Measurements from ENCODE around the gene TMEM219. TPM values are rescaled to one million over a fixed set of nuclear protein-coding genes. Genes with fewer than 3 reads are reported as not detected.
A peak's percentile ranks its signal among the peaks of the same experiment; 100 is the strongest.

The TMEM219 gene
- total and polyA plus RNA-seq, 12 donors = 53.0 to 105 (median 69.3) TPM

DNA sequence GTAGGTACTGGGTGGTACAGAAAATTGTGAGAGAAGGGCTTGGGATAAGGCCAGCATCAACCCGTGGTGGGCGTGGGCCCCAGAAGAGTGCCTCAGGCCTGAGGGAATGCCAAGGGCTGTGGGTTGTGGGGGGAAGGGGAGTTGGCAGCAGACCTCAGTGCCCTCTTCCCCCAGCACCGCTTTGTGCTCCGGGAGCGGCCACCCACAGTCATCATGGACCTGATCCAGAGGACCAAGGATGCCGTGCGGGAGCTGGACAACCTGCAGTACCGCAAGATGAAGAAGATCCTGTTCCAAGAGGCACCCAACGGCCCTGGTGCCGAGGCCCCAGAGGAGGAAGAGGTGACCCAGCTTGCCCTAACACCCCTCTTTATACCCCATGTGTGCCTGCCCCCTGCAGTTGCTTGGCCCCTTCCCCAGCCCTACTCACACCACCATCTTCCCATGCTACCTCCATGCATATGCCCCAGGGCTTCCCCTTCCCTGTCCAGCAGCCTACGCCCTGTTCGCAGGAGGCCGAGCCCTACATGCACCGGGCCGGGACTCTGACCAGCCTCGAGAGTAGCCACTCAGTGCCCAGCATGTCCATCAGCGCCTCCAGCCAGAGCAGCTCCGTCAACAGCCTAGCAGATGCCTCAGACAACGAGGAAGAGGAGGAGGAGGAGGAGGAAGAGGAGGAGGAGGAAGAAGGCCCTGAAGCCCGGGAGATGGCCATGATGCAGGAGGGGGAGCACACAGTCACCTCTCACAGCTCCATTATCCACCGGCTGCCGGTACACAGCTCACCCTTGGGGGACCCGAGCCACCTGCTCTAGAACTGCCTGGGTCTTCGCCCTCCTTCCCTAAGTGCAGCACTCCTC lies 20.9 kb downstream of the TMEM219 start:
- ATAC-seq (no peak), DNase-seq (no peak)
- WGBS, 2 donors = 87 to 89% methylated on average over 22 to 24 of the region's 24 CpGs
- no peak for TF ChIP-seq CTCF (IDR thresholded peaks at IDR 0.05)
- intact Hi-C loops (cut with DNase I) = no loop called here
- Histone ChIP-seq H3K9me3 (no peaks in the 10 kb centered on the region), H3K27me3 (no peaks in the 10 kb centered on the region), H3K4me3 (no peak overlapping the region), H3K36me3 (peaks cover 9 to 100% (median 96%) of the 10 kb centered on the region in 9 donors), H3K4me1 (peaks cover 2 to 30% (median 20%) of the 10 kb centered on the region in 9 donors), H3K27ac (peak overlapping the region in 1 of 10 donors; percentile 15)

GRCh38 chr16:29983420-29984136 lies 21.7 kb downstream of the TMEM219 start:
- peaks cover 9 to 100% (median 92%) of the 10 kb centered on the region in 9 donors for H3K36me3 ChIP-seq
- intact Hi-C loops (cut with DNase I) = no loop called here
- WGBS, 2 donors = 86 to 94% methylated on average over 12 of the region's 12 CpGs

GRCh38 chr16:29984137-29984763 lies 22.4 kb downstream of the TMEM219 start:
- no peak overlapping the region for H3K4me3 ChIP-seq
- TF ChIP-seq CTCF (IDR thresholded peaks at IDR 0.05) = no peak
- H3K36me3 ChIP-seq = peaks cover 9 to 100% (median 87%) of the 10 kb centered on the region in 9 donors
- WGBS, 2 donors = 79 to 83% methylated on average over 6 of the region's 6 CpGs
- no peak overlapping the region for H3K27ac ChIP-seq
- no peaks in the 10 kb centered on the region for H3K27me3 ChIP-seq
- DNase-seq (no peak), ATAC-seq (no peak)
- intact Hi-C loops (cut with DNase I) = no loop called here
- no peaks in the 10 kb centered on the region for H3K9me3 ChIP-seq
- peaks cover 2 to 16% (median 9%) of the 10 kb centered on the region in 9 donors for H3K4me1 ChIP-seq

More at GRCh38 chr16:29983420-29984136, 21.7 kb downstream of the TMEM219 start:
- TF ChIP-seq CTCF (IDR thresholded peaks at IDR 0.05) = no peak
- DNase-seq = no peak
- H3K27ac ChIP-seq = no peak overlapping the region
- H3K4me3 ChIP-seq = no peak overlapping the region
- H3K4me1 ChIP-seq = peaks cover 2 to 22% (median 14%) of the 10 kb centered on the region in 9 donors
- ATAC-seq = no peak
- no peaks in the 10 kb centered on the region for H3K9me3 ChIP-seq
- H3K27me3 ChIP-seq = no peaks in the 10 kb centered on the region

DNA sequence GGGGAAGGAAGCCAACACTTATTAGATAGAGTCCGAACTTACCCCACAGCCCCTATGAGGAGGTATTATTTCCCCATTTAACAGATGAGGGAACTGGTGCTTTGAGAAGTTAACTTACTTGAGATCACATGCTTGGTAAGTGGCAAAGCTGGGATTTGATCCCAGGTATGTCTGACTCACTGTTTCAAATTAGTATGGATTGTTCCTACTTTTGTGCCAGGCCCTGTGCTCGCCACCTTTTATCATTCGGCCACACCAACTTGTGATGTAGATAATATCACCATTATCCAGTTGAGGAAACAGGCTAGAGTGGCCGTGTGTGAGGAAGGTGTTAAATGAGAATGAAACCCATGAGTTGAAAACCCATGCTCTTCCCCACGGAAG lies 22.9 kb downstream of the TMEM219 start:
- H3K36me3 ChIP-seq = peaks cover 9 to 100% (median 85%) of the 10 kb centered on the region in 9 donors
- no peak overlapping the region for H3K4me3 ChIP-seq
- WGBS, 2 donors = 85 to 87% methylated on average over 5 of the region's 5 CpGs
- no peak overlapping the region for H3K27ac ChIP-seq
- peaks cover 2 to 12% (median 5%) of the 10 kb centered on the region in 9 donors for H3K4me1 ChIP-seq
- TF ChIP-seq CTCF (IDR thresholded peaks at IDR 0.05) = no peak
- DNase-seq = no peak
- no peaks in the 10 kb centered on the region for H3K27me3 ChIP-seq
- intact Hi-C loops (cut with DNase I) = no loop called here
- no peak for ATAC-seq
- H3K9me3 ChIP-seq = no peaks in the 10 kb centered on the region
